Measurements from ENCODE around the gene DOCK4. TPM values are rescaled to one million over a fixed set of nuclear protein-coding genes. Genes with fewer than 3 reads are reported as not detected.

DOCK4 gene
- total and polyA plus RNA-seq, 4 donors: 2.9 to 94.3 (median 20.0) TPM

DNA sequence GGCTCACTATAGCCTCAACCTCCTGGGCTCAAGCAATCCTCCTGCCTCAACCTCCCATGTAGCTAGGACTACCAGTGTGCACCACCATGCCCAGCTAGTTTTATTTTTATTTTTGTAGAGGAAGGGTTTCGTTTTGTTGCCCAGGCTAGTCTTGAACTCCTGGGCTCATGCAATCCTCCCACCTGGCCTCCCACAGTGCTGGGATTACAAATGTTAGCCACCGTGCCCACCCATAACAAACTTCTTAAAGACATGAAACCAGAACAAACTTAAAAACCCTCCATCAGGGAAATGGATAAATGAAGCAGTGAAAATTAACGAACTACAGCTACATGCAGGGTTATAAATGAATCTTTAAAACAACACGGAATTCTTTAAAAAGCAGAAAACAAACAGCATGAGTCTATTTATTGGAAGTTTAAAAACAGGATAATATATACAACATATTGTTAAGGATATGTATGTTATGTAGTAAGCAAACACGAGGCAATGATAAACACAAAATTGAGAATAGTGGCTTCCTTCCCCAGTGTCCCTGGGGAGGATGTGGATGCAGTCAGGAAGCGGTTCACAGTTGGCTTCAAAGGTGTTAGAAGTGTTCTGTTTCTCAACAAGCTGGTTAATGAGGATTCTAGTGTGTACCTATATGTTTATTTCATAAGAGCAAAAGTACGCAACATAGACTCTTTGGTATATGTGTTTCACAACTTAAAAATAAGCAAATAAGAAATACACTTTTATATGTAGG is 515.7 kb downstream of the DOCK4 start:
- H3K4me3 ChIP-seq (ENCODE audit: low read length in 2 of 2): no peak overlapping the region
- no peak for DNase-seq
- no peak for ATAC-seq (ENCODE audit: low FRiP score)
- H3K27ac ChIP-seq (ENCODE audit: low read depth in 1 of 2, low read length in 2 of 2): no peak overlapping the region
- no peaks in the 10 kb centered on the region for H3K36me3 ChIP-seq (ENCODE audit: control insufficient read depth in 1 of 2, insufficient read depth in 2 of 2, low read length in 1 of 2)
- H3K4me1 ChIP-seq (ENCODE audit: control insufficient read depth in 1 of 2, insufficient read depth in 2 of 2, low read length in 2 of 2): peaks cover 0 to 2% of the 10 kb centered on the region in 2 donors
- H3K27me3 ChIP-seq (ENCODE audit: control insufficient read depth in 1 of 2, insufficient read depth in 2 of 2, low read length in 1 of 2): no peaks in the 10 kb centered on the region
- H3K9me3 ChIP-seq (ENCODE audit: control insufficient read depth, low read length): no peaks in the 10 kb centered on the region
- intact Hi-C loops (cut with DNase I): no loop called here
- WGBS, 2 donors: 72 to 73% methylated on average over 7 of the region's 7 CpGs

- Histone ChIP-seq H3K27ac (ENCODE audit: low read depth in 1 of 2, low read length in 2 of 2) (no peak overlapping the region), H3K4me3 (ENCODE audit: low read length in 2 of 2) (no peak overlapping the region), H3K36me3 (ENCODE audit: control insufficient read depth in 1 of 2, insufficient read depth in 2 of 2, low read length in 1 of 2) (no peaks in the 10 kb centered on the region), H3K4me1 (ENCODE audit: control insufficient read depth in 1 of 2, insufficient read depth in 2 of 2, low read length in 2 of 2) (no peaks in the 10 kb centered on the region), H3K27me3 (ENCODE audit: control insufficient read depth in 1 of 2, insufficient read depth in 2 of 2, low read length in 1 of 2) (peaks cover 0 to 1% of the 10 kb centered on the region in 2 donors), H3K9me3 (ENCODE audit: control insufficient read depth, low read length) (no peaks in the 10 kb centered on the region)
- ATAC-seq (ENCODE audit: low FRiP score) (no peak), DNase-seq (no peak)
- intact Hi-C loops (cut with DNase I): no loop called here
Observed at GRCh38 chr7:111685349-111685748, 520.9 kb downstream of the DOCK4 start.

DNA sequence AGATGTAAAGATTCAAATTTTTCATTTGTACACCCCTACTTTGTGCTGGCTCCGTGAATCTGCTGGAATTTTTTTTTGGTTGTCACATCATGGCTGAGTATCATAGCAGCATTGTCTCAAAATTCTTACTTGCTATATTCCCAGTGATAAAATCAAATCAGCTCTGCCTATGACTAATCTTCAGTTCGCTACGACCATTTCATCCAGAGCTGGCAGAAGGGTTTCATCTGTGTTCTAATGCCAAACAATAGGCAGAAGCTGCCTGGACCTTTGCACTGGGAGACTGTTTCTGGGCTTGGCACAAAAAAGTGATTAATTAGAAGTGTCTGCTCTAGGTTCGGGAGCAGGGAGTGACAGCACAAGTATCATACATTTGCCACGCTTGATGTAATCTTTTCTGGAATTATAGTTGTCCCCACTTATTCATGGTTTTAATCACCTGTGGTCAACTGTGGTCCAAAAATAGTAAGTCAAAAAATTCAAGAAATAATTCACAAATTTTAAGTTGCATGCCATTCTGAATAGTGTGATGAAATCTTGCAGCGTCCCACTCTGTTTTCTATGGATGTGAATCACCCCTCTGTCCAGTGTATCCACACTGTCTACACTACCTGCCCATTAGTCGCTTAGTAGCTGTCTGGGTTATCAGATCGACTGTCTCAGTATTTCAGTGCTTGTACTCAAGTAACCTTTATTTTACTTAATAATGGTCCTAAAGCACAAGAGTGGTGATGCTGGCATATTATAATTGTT is 523.4 kb downstream of the DOCK4 start:
- Histone ChIP-seq H3K4me1 (ENCODE audit: control insufficient read depth in 1 of 2, insufficient read depth in 2 of 2, low read length in 2 of 2) (no peaks in the 10 kb centered on the region), H3K4me3 (ENCODE audit: low read length in 2 of 2) (no peak overlapping the region), H3K27me3 (ENCODE audit: control insufficient read depth in 1 of 2, insufficient read depth in 2 of 2, low read length in 1 of 2) (peaks cover 0 to 3% of the 10 kb centered on the region in 2 donors), H3K9me3 (ENCODE audit: control insufficient read depth, low read length) (peaks cover 1% of the 10 kb centered on the region), H3K36me3 (ENCODE audit: control insufficient read depth in 1 of 2, insufficient read depth in 2 of 2, low read length in 1 of 2) (no peaks in the 10 kb centered on the region), H3K27ac (ENCODE audit: low read depth in 1 of 2, low read length in 2 of 2) (no peak overlapping the region)
- no peak for DNase-seq
- WGBS, 2 donors: 57 to 61% methylated on average over 8 of the region's 8 CpGs
- ATAC-seq (ENCODE audit: low FRiP score): no peak
- intact Hi-C loops (cut with DNase I): no loop called here

DNA sequence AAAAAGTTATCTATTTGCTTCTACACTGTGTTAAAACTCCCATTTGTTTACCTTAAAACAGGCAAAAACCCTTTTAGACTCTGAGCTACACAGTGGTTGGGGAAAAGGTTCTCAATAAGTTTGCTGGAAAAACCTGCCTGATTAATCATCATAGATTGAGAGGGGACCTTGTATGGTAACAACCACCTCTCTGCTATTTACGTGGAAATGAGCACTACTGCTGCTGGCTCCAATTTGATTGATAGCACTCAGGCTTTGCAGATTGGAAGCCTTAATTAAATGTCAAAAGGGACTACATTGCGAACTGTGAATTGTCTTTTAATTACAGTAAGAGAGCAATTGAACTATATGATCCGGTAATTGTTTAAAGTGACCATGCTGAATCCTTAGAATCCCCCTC is 525.0 kb downstream of the DOCK4 start:
- intact Hi-C loops (cut with DNase I): no loop called here
- DNase-seq: no peak
- Histone ChIP-seq H3K4me1 (ENCODE audit: control insufficient read depth in 1 of 2, insufficient read depth in 2 of 2, low read length in 2 of 2) (no peaks in the 10 kb centered on the region), H3K4me3 (ENCODE audit: low read length in 2 of 2) (no peak overlapping the region), H3K27ac (ENCODE audit: low read depth in 1 of 2, low read length in 2 of 2) (no peak overlapping the region), H3K9me3 (ENCODE audit: control insufficient read depth, low read length) (peaks cover 2% of the 10 kb centered on the region), H3K36me3 (ENCODE audit: control insufficient read depth in 1 of 2, insufficient read depth in 2 of 2, low read length in 1 of 2) (no peaks in the 10 kb centered on the region), H3K27me3 (ENCODE audit: control insufficient read depth in 1 of 2, insufficient read depth in 2 of 2, low read length in 1 of 2) (peaks cover 0 to 4% of the 10 kb centered on the region in 2 donors)
- WGBS, 2 donors: 77 to 87% methylated on average over 3 of the region's 3 CpGs
- no peak for ATAC-seq (ENCODE audit: low FRiP score)

DNA sequence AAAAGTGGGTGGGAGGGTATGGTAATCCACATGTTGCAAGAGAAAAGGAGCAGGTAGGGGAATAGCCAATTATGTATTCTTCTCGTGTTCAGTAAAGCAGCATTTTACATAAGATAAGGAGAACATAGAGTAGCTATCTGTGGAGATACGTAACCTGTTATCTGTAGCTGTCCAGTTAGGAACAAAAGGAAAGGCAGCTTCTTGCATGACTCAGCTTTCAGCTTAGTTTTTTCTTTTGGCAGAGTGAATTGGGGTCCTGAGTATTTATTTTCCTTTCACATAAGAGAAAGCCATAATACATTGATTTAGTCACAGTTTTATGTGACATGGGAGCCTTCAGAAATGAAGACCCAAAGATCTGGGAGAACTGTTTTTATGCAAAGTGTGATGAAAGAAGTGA is 527.2 kb downstream of the DOCK4 start:
- WGBS, 2 donors: 44 to 53% methylated on average over 2 of the region's 2 CpGs
- no peaks in the 10 kb centered on the region for H3K36me3 ChIP-seq (ENCODE audit: control insufficient read depth in 1 of 2, insufficient read depth in 2 of 2, low read length in 1 of 2)
- H3K9me3 ChIP-seq (ENCODE audit: control insufficient read depth, low read length): peaks cover 2% of the 10 kb centered on the region
- ATAC-seq (ENCODE audit: low FRiP score): no peak
- DNase-seq: no peak
- no peak overlapping the region for H3K27ac ChIP-seq (ENCODE audit: low read depth in 1 of 2, low read length in 2 of 2)
- intact Hi-C loops (cut with DNase I): no loop called here
- no peaks in the 10 kb centered on the region for H3K4me1 ChIP-seq (ENCODE audit: control insufficient read depth in 1 of 2, insufficient read depth in 2 of 2, low read length in 2 of 2)
- H3K4me3 ChIP-seq (ENCODE audit: low read length in 2 of 2): no peak overlapping the region
- peaks cover 0 to 4% of the 10 kb centered on the region in 2 donors for H3K27me3 ChIP-seq (ENCODE audit: control insufficient read depth in 1 of 2, insufficient read depth in 2 of 2, low read length in 1 of 2)

GRCh38 chr7:111678281-111678680 is 527.9 kb downstream of the DOCK4 start:
- ATAC-seq (ENCODE audit: low FRiP score): no peak
- DNase-seq: no peak
- H3K27me3 ChIP-seq (ENCODE audit: control insufficient read depth in 1 of 2, insufficient read depth in 2 of 2, low read length in 1 of 2): peaks cover 0 to 4% of the 10 kb centered on the region in 2 donors
- H3K4me3 ChIP-seq (ENCODE audit: low read length in 2 of 2): no peak overlapping the region
- WGBS, 2 donors: 32 to 36% methylated on average over 3 of the region's 3 CpGs
- no peak overlapping the region for H3K27ac ChIP-seq (ENCODE audit: low read depth in 1 of 2, low read length in 2 of 2)
- no peaks in the 10 kb centered on the region for H3K36me3 ChIP-seq (ENCODE audit: control insufficient read depth in 1 of 2, insufficient read depth in 2 of 2, low read length in 1 of 2)
- peaks cover 2% of the 10 kb centered on the region for H3K9me3 ChIP-seq (ENCODE audit: control insufficient read depth, low read length)
- intact Hi-C loops (cut with DNase I): no loop called here
- no peaks in the 10 kb centered on the region for H3K4me1 ChIP-seq (ENCODE audit: control insufficient read depth in 1 of 2, insufficient read depth in 2 of 2, low read length in 2 of 2)

DNA sequence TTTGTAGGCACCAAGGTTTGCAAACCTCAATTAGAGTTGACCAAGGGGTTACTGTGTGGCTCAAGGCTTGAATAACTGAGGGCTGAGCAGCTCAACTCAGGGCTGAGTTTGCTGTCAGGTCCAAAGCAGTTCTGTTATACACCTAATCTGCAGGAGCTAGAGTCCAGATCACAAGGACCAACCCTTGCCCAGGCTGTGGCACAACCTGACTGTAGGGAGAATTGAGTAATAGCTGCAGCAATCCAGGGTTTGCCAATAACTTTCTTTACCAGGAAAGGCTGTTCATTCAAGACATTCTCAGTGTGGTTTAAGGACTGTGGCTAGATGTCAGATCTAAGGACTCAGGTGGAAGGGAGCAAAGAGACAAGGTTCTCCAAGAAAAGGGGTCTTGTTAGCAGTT is 528.4 kb downstream of the DOCK4 start:
- no peak overlapping the region for H3K27ac ChIP-seq (ENCODE audit: low read depth in 1 of 2, low read length in 2 of 2)
- H3K9me3 ChIP-seq (ENCODE audit: control insufficient read depth, low read length): peaks cover 2% of the 10 kb centered on the region
- ATAC-seq (ENCODE audit: low FRiP score): no peak
- no peaks in the 10 kb centered on the region for H3K4me1 ChIP-seq (ENCODE audit: control insufficient read depth in 1 of 2, insufficient read depth in 2 of 2, low read length in 2 of 2)
- no peak overlapping the region for H3K4me3 ChIP-seq (ENCODE audit: low read length in 2 of 2)
- H3K36me3 ChIP-seq (ENCODE audit: control insufficient read depth in 1 of 2, insufficient read depth in 2 of 2, low read length in 1 of 2): no peaks in the 10 kb centered on the region
- peaks cover 0 to 4% of the 10 kb centered on the region in 2 donors for H3K27me3 ChIP-seq (ENCODE audit: control insufficient read depth in 1 of 2, insufficient read depth in 2 of 2, low read length in 1 of 2)
- DNase-seq: no peak
- intact Hi-C loops (cut with DNase I): no loop called here

DNA sequence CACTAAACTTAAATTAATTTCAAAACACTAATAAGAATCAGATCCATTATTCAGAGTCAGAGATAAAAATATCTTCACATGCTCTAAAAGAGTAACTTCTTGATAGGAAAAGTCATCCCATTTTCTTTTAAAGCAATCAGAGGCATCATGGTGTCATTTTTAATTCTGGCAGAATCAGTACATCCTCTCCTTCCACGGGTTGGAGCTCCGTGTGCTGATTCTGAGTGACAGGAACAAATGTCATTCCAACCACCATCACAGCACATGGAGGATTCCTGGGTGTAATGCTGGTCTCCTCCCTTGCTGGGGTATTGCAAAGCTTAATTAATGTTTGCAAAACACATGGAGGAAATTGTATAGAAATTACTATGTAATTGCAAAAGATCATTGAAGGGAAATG is 529.4 kb downstream of the DOCK4 start:
- Histone ChIP-seq H3K9me3 (ENCODE audit: control insufficient read depth, low read length) (peaks cover 2% of the 10 kb centered on the region), H3K27me3 (ENCODE audit: control insufficient read depth in 1 of 2, insufficient read depth in 2 of 2, low read length in 1 of 2) (peaks cover 0 to 4% of the 10 kb centered on the region in 2 donors), H3K36me3 (ENCODE audit: control insufficient read depth in 1 of 2, insufficient read depth in 2 of 2, low read length in 1 of 2) (no peaks in the 10 kb centered on the region), H3K4me1 (ENCODE audit: control insufficient read depth in 1 of 2, insufficient read depth in 2 of 2, low read length in 2 of 2) (no peaks in the 10 kb centered on the region), H3K4me3 (ENCODE audit: low read length in 2 of 2) (no peak overlapping the region), H3K27ac (ENCODE audit: low read depth in 1 of 2, low read length in 2 of 2) (no peak overlapping the region)
- ATAC-seq (ENCODE audit: low FRiP score): no peak
- WGBS, 2 donors: 18 to 47% methylated on average over 2 of the region's 2 CpGs
- intact Hi-C loops (cut with DNase I): no loop called here
- DNase-seq: no peak
